WI38 (cell line): ENCODE results near the gene GALNTL6.
"Not testable (repeated sequence)": the region's sequence is repeated elsewhere in the genome, so short reads cannot be mapped to it uniquely, and the experiment has no call there.

Source experiments
- H3K4me3 ChIP-seq: 2 replicates; pipeline ENCODE4 v1.5.1; 2011; ENCODE audit warnings: low read depth, mild to moderate bottlenecking, control low read depth, low read length
- CTCF ChIP-seq: IDR thresholded peaks from 2 replicates; pipeline ENCODE4 v1.5.1; 2012; ENCODE audit warnings: low read depth, mild to moderate bottlenecking, control low read depth, low read length

GALNTL6 gene

GRCh38 chr4:172895699-172896098 lies 1082.5 kb downstream of the GALNTL6 start:
- no peak for TF ChIP-seq CTCF
- no peak overlapping the region for H3K4me3 ChIP-seq

- H3K4me3 ChIP-seq, result no peak overlapping the region
- TF ChIP-seq CTCF, result no peak
Measured at GRCh38 chr4:172897046-172897445, 1083.8 kb downstream of the GALNTL6 start.

GRCh38 chr4:172898715-172899114 lies 1085.5 kb downstream of the GALNTL6 start:
- no peak overlapping the region for H3K4me3 ChIP-seq
- TF ChIP-seq CTCF, result no peak

GRCh38 chr4:172899861-172900260 lies 1086.7 kb downstream of the GALNTL6 start:
- H3K4me3 ChIP-seq, result no peak overlapping the region
- no peak for TF ChIP-seq CTCF

- H3K4me3 ChIP-seq, result no peak overlapping the region
- no peak for TF ChIP-seq CTCF
Measured at GRCh38 chr4:172900900-172901299, 1087.7 kb downstream of the GALNTL6 start.

GRCh38 chr4:172912468-172912867 lies 1099.3 kb downstream of the GALNTL6 start:
- not testable (repeated sequence) for H3K4me3 ChIP-seq

GRCh38 chr4:172917403-172917802 lies 1104.2 kb downstream of the GALNTL6 start:
- not testable (repeated sequence) for H3K4me3 ChIP-seq

GRCh38 chr4:172919269-172919668 lies 1106.1 kb downstream of the GALNTL6 start:
- TF ChIP-seq CTCF, result no peak
- H3K4me3 ChIP-seq, result no peak overlapping the region
